ENCODE measurements around the gene LAMC2.

The LAMC2 gene

DNA sequence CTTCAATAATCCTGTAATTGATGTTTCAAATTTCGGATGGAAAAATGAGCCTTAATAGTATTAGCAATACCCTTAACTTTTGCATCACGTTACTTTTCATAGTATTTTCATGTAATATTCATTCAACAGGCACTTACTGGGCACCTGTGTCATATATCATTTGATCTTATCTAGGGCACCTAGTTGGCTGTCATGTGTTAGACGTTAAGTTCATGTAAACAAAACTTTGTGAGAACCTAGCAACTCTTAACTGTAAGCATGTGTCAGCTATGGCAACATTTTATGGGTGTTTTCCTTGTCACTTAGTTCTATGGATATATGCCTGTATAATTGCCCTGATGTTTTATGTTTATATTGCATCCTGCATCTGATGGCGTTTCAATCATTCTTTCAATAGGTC, 777 bp downstream of the LAMC2 start:
- ChIA-PET CTCF (no interaction called here), POLR2A (no interaction called here)
- DNase-seq (ENCODE audit: low read depth, low spot score), result no peak
- H3K4me3 ChIP-seq (ENCODE audit: low read depth, low read length), result no peak overlapping the region
- TF ChIP-seq, protein P1, sequence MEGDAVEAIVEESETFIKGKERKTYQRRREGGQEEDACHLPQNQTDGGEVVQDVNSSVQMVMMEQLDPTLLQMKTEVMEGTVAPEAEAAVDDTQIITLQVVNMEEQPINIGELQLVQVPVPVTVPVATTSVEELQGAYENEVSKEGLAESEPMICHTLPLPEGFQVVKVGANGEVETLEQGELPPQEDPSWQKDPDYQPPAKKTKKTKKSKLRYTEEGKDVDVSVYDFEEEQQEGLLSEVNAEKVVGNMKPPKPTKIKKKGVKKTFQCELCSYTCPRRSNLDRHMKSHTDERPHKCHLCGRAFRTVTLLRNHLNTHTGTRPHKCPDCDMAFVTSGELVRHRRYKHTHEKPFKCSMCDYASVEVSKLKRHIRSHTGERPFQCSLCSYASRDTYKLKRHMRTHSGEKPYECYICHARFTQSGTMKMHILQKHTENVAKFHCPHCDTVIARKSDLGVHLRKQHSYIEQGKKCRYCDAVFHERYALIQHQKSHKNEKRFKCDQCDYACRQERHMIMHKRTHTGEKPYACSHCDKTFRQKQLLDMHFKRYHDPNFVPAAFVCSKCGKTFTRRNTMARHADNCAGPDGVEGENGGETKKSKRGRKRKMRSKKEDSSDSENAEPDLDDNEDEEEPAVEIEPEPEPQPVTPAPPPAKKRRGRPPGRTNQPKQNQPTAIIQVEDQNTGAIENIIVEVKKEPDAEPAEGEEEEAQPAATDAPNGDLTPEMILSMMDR (IDR thresholded peaks at IDR 0.05; ENCODE audit: insufficient read depth, low read length, missing control alignments), result no peak

DNA sequence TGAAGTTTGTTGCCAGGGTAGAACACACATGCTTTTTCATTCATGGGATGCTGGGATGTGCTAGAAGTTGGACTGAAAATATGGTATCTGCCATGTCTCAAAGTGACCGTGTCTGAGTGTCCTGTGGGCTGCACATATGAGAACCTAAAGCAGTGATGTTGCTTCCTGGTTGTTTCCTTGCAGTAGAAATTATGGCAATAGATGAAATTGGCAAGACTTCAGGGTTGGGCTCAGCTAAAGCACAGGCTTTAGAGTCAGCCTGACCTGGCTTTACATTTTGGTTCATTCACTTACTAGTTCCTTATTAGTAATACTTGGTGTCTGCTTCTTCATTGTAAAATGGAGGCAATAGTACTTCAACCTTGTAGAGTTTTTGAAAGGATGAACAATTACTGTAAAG, 2.2 kb downstream of the LAMC2 start:
- no peak overlapping the region for H3K4me3 ChIP-seq (ENCODE audit: low read depth, low read length)
- DNase-seq (ENCODE audit: low read depth, low spot score), result no peak
- ChIA-PET CTCF (interaction anchor here (1.0 kb wide), 1 partner anchor 40 kb away, joined by 5 read pairs; no protein-coding TSS in a partner anchor), POLR2A (no interaction called here)
- TF ChIP-seq, protein P1 (IDR thresholded peaks at IDR 0.05; ENCODE audit: insufficient read depth, low read length, missing control alignments), result no peak

DNA sequence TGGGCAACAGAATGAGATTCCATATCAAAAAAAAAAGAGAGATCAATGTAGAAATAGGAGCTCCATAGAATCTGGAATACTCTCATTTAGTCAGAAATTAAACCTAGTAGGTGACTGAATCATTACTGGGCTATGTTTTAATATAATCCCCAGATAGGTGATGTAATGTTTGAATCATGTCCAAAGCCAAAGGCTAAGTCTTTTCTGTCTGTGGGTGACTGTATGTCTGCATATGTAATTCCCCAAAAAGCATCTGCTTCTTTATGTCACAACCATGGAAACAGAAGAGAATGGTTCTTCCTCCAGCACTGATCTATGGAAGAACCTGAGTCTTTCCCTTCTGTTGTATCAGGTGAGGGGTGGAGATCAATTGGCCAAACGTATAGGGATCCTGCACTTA, 5.8 kb downstream of the LAMC2 start:
- TF ChIP-seq, protein P1 (IDR thresholded peaks at IDR 0.05; ENCODE audit: insufficient read depth, low read length, missing control alignments), result no peak
- ChIA-PET CTCF (interaction anchor here (1.2 kb wide), 1 partner anchor 37 kb away, joined by 4 read pairs; no protein-coding TSS in a partner anchor), POLR2A (interaction anchor here (0.6 kb wide), 1 partner anchor 14 kb away, joined by 3 read pairs; no protein-coding TSS in a partner anchor)
- DNase-seq (ENCODE audit: low read depth, low spot score), result peak; percentile 71
- no peak overlapping the region for H3K4me3 ChIP-seq (ENCODE audit: low read depth, low read length)

DNA sequence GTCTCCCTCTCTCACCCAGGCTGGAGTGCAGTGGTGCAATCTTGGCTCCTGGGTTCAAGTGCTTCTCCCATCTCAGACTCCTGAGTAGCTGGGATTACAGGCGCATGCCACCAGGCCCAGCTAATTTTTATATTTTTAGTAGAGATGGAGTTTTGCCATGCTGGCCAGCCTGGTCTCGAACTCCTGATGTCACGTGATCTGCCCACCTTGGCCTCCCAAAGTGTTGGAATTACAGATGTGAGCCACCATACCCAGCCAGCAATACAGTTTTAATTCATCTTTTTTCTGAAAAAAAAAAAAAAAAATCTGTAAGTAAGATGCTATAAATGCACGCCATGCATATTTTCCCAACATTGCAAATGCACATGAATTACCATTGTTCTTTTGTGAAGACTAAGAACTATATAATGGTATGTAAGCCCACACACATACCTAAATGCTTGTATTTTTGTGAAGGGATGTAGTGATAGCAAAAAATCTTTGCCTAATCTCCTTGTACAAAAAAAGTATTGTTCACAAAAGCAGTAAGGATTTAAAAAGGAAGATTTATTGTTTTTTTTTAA, 8.0 kb downstream of the LAMC2 start:
- CTCF ChIA-PET, result interaction anchor here (0.6 to 1.5 kb wide), 2 partner anchors 34 to 41 kb away, joined by 3 to 4 read pairs; no protein-coding TSS in a partner anchor
- H3K4me3 ChIP-seq (ENCODE audit: low read depth, low read length), result no peak overlapping the region
- TF ChIP-seq, protein P1 (IDR thresholded peaks at IDR 0.05; ENCODE audit: insufficient read depth, low read length, missing control alignments), result no peak
- no peak for DNase-seq (ENCODE audit: low read depth, low spot score)
- POLR2A ChIA-PET, result no interaction called here

DNA sequence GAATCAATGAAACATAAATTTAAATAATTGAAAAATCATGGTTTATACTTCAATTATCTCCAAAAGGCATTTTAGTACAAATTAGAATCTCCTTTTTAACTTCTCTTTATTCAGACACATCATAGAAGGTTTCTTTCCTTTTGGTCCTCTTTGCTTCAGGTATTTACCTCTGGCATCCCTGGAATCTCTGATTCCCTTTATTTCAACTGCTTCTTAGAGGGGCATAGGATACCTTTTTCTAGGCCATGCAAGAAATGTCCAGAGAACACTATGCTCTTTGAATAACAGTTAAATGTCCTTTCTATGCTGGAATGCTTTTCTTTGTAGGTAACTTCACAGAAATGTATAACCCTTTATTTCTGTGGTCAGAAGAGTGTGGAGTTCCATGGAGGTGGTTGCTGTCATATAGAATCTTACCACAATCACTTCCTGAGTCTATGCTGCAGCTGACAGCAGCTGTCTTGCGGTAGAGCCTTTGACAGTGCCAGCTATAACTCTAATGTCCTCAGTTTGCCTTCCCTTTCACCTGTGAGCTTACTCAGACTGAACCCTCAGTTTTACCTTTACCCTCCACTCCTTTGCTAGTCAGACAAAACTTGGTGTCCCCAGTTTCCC, 8.6 kb downstream of the LAMC2 start:
- H3K4me3 ChIP-seq (ENCODE audit: low read depth, low read length), result no peak overlapping the region
- TF ChIP-seq, protein P1 (IDR thresholded peaks at IDR 0.05; ENCODE audit: insufficient read depth, low read length, missing control alignments), result no peak
- POLR2A ChIA-PET, result no interaction called here
- DNase-seq (ENCODE audit: low read depth, low spot score), result no peak
- CTCF ChIA-PET, result interaction anchor here (1.2 to 1.3 kb wide), 3 partner anchors 10 to 124 kb away, joined by 3 read pairs; no protein-coding TSS in a partner anchor

DNA sequence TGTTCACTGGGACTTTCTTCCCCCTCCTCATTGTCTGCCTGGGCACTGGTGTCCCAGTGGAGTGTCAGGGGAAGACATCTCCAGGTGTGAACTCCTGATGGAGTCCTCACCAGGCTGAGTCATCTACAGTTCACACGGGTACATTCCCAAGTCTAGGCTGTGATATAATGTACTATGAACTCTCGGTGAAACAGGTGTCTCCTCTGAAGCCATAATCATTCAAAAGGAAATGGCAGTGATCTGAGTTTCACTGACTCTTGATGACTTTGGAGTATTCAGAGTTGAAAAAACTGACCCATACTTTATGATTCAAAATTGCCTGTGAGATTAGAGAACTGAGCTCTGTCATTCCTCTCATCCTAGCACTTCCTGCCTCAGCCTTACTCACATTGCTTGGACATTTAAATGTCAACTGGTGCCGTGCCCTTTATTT, 9.1 kb downstream of the LAMC2 start:
- POLR2A ChIA-PET, result no interaction called here
- TF ChIP-seq, protein P1 (IDR thresholded peaks at IDR 0.05; ENCODE audit: insufficient read depth, low read length, missing control alignments), result no peak
- DNase-seq (ENCODE audit: low read depth, low spot score), result no peak
- CTCF ChIA-PET, result interaction anchor here (0.8 to 1.3 kb wide), 5 partner anchors 10 to 124 kb away, joined by 3 read pairs; no protein-coding TSS in a partner anchor
- no peak overlapping the region for H3K4me3 ChIP-seq (ENCODE audit: low read depth, low read length)
